ENCODE data around the gene DLGAP1. TPM values are rescaled to one million over a fixed set of nuclear protein-coding genes. Genes with fewer than 3 reads are reported as not detected.
A peak's percentile ranks its signal among the peaks of the same experiment; 100 is the strongest.

Gene DLGAP1
- total and polyA plus RNA-seq, 10 of the 15 experiments (the other 5 are each of a cell fraction or from before 2014, with no cell fraction given), result 0.23 to 27.6 (median 1.9) TPM

GRCh38 chr18:4084382-4084900 lies 370.7 kb downstream of the DLGAP1 start (continued):
- TF ChIP-seq SMC3 (IDR thresholded peaks at IDR 0.05; ENCODE audit: borderline replicate concordance, low read length), result no peak
- TF ChIP-seq, protein P1, sequence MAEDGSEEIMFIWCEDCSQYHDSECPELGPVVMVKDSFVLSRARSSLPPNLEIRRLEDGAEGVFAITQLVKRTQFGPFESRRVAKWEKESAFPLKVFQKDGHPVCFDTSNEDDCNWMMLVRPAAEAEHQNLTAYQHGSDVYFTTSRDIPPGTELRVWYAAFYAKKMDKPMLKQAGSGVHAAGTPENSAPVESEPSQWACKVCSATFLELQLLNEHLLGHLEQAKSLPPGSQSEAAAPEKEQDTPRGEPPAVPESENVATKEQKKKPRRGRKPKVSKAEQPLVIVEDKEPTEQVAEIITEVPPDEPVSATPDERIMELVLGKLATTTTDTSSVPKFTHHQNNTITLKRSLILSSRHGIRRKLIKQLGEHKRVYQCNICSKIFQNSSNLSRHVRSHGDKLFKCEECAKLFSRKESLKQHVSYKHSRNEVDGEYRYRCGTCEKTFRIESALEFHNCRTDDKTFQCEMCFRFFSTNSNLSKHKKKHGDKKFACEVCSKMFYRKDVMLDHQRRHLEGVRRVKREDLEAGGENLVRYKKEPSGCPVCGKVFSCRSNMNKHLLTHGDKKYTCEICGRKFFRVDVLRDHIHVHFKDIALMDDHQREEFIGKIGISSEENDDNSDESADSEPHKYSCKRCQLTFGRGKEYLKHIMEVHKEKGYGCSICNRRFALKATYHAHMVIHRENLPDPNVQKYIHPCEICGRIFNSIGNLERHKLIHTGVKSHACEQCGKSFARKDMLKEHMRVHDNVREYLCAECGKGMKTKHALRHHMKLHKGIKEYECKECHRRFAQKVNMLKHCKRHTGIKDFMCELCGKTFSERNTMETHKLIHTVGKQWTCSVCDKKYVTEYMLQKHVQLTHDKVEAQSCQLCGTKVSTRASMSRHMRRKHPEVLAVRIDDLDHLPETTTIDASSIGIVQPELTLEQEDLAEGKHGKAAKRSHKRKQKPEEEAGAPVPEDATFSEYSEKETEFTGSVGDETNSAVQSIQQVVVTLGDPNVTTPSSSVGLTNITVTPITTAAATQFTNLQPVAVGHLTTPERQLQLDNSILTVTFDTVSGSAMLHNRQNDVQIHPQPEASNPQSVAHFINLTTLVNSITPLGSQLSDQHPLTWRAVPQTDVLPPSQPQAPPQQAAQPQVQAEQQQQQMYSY (CRISPR knock-in tag; IDR thresholded peaks at IDR 0.05), result no peak
- no peak for TF ChIP-seq CBX3 (IDR thresholded peaks at IDR 0.05; ENCODE audit: borderline replicate concordance, low read depth)
- TF ChIP-seq RB1 (IDR thresholded peaks at IDR 0.05; ENCODE audit: borderline replicate concordance), result no peak
- no peak for TF ChIP-seq TCF7 (IDR thresholded peaks at IDR 0.05; ENCODE audit: borderline replicate concordance)
- no peak for TF ChIP-seq MYC (IDR thresholded peaks at IDR 0.05; ENCODE audit: insufficient read depth, insufficient read length, insufficient replicate concordance, low read length, severe bottlenecking)
- no peak for TF ChIP-seq CEBPB (IDR thresholded peaks at IDR 0.05; ENCODE audit: borderline replicate concordance in 1 of 2, low read depth in 2 of 2, low read length in 2 of 2)
- no peak for TF ChIP-seq NRF1 (conservative IDR thresholded peaks at IDR 0.05; ENCODE audit: low read depth, low read length)

DNA sequence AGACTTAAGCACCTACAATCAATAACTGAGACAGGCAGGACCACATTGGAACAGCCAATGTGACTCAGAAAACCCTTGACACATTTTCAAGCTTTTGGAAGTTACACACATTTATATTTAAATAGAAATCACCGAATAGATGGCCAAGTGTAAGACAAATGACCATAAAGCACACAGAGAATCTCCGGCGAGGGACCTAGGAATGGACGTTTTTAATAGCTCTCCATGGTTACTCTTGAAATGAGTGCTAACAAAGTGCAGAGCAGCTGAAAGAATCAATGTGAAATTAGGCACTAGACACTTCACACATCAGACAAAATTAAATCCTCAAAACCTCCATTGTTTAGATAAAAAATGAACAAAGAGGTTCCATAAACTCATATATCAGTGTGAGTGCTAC lies 376.9 kb downstream of the DLGAP1 start:
- CTCF ChIA-PET, result interaction anchor here (0.9 to 2.6 kb wide), 3 partner anchors 10 to 979 kb away, joined by 3 to 7 read pairs (median 6); no protein-coding TSS in a partner anchor
- SMC1A ChIA-PET (ENCODE audit: uncharacterized antibody, unreplicated experiment), result interaction anchor here (0.8 to 5.7 kb wide), 6 partner anchors 9 to 39 kb away, joined by 3 to 28 read pairs (median 3); no protein-coding TSS in a partner anchor
- intact Hi-C loops (cut with micrococcal nuclease; ENCODE audit: unreplicated experiment), result no loop called here
- TF ChIP-seq, protein P2, sequence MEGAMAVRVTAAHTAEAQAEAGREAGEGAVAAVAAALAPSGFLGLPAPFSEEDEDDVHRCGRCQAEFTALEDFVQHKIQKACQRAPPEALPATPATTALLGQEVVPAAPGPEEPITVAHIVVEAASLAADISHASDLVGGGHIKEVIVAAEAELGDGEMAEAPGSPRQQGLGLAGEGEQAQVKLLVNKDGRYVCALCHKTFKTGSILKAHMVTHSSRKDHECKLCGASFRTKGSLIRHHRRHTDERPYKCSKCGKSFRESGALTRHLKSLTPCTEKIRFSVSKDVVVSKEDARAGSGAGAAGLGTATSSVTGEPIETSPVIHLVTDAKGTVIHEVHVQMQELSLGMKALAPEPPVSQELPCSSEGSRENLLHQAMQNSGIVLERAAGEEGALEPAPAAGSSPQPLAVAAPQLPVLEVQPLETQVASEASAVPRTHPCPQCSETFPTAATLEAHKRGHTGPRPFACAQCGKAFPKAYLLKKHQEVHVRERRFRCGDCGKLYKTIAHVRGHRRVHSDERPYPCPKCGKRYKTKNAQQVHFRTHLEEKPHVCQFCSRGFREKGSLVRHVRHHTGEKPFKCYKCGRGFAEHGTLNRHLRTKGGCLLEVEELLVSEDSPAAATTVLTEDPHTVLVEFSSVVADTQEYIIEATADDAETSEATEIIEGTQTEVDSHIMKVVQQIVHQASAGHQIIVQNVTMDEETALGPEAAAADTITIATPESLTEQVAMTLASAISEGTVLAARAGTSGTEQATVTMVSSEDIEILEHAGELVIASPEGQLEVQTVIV (IDR thresholded peaks at IDR 0.05; ENCODE audit: borderline replicate concordance, partially characterized antibody), result no peak
- TF ChIP-seq BMI1 (IDR thresholded peaks at IDR 0.05; ENCODE audit: borderline replicate concordance), result no peak
- no peak for TF ChIP-seq SREBF2 (IDR thresholded peaks at IDR 0.05; ENCODE audit: low read length)
- TF ChIP-seq FOS (IDR thresholded peaks at IDR 0.05; ENCODE audit: borderline replicate concordance, extremely low read depth, insufficient read length), result no peak
- TF ChIP-seq SP1 (IDR thresholded peaks at IDR 0.05; ENCODE audit: low read depth, low read length), result no peak
- TF ChIP-seq CBX5 (IDR thresholded peaks at IDR 0.05; ENCODE audit: low read depth), result no peak
- no peak for TF ChIP-seq ZNF274 (IDR thresholded peaks at IDR 0.05; ENCODE audit: insufficient read depth, insufficient read length)
- no peak for TF ChIP-seq SRF (IDR thresholded peaks at IDR 0.05; ENCODE audit: low read depth in 2 of 2, low read length in 2 of 2)
- no peak for TF ChIP-seq DPF2 (IDR thresholded peaks at IDR 0.05)
- no peak for TF ChIP-seq CEBPB (IDR thresholded peaks at IDR 0.05; ENCODE audit: borderline replicate concordance in 1 of 2, low read depth in 2 of 2, low read length in 2 of 2)
- no peak for TF ChIP-seq ZNF207 (IDR thresholded peaks at IDR 0.05; ENCODE audit: borderline replicate concordance)

More for the DNA sequence above, 376.9 kb downstream of the DLGAP1 start:
- DNase-seq (ENCODE audit: low read depth, low spot score) (no peak), ATAC-seq (peak; percentile 7; the same call in 2 of the 3 replicates), FAIRE-seq (no peak)
- Histone ChIP-seq H3K4me1 (ENCODE audit: control insufficient read depth, insufficient read depth, low read length) (no peaks in the 10 kb centered on the region), H2AFZ (ENCODE audit: control insufficient read depth, low read depth, low read length) (no peak overlapping the region), H3K4me3 (no peak overlapping the region), H3K36me3 (ENCODE audit: control insufficient read depth in 2 of 2, insufficient read depth in 2 of 2, low read length in 1 of 2) (no peaks in the 10 kb centered on the region), H3K9ac (ENCODE audit: control insufficient read depth, insufficient read depth, low read length) (no peak overlapping the region), H3K79me2 (ENCODE audit: control insufficient read depth, insufficient read depth, low read length) (no peaks in the 10 kb centered on the region), H3K9me3 (replicated peaks; ENCODE audit: control insufficient read depth, insufficient read depth, low read length) (no peaks in the 10 kb centered on the region), H3K27ac (ENCODE audit: control insufficient read depth, insufficient read depth) (no peak overlapping the region), H3K4me2 (ENCODE audit: control insufficient read depth, insufficient read depth) (no peak overlapping the region), H3K27me3 (replicated peaks in 1 of 2; ENCODE audit: control insufficient read depth in 2 of 2, insufficient read depth in 2 of 2, low read length in 1 of 2) (no peaks in the 10 kb centered on the region), H4K20me1 (ENCODE audit: control insufficient read depth, insufficient read depth) (no peaks in the 10 kb centered on the region)
- in situ Hi-C loops (cut with MboI), result no loop called here
- ChIA-PET POLR2A (no interaction called here), RAD21 (ENCODE audit: unreplicated experiment) (interaction anchor here (0.8 to 1.2 kb wide), 3 partner anchors 15 to 30 kb away, joined by 3 to 4 read pairs (median 3); no protein-coding TSS in a partner anchor)
- WGBS (ENCODE audit: insufficient coverage, insufficient replicate concordance, low lambda C conversion rate, missing lambda C conversion rate), result 40% methylated on average over 4 of the region's 4 CpGs
- BruUV-seq (replicated peaks), result no TSS peak
